Panc1 (cell line): ENCODE results near the gene PAPPA. TPM values are rescaled to one million over a fixed set of nuclear protein-coding genes. Genes with fewer than 3 reads are reported as not detected.

Experiments
- ATAC-seq: fragments of 200-7000 bp; cut with Tn5 transposase; 2 replicates; pipeline ENCODE4 v1.9.1; 2020; ENCODE audit warnings: mild to moderate bottlenecking, moderate library complexity
- BruUV-seq: library from RNA; stranded (reverse); fragments of 400-500 nt; replicated peaks from 2 replicates; lab custom pipeline; 2021; lab: Mats Ljungman, UMichigan
- CTCF ChIA-PET: fragments of 300-600 bp; sonication (Branson Sonifier 250); formaldehyde crosslinking; loops from one replicate; lab custom pipeline; 2022; ENCODE audit warnings: antibody characterized with exemption; lab: Charles Lee
- POLR2A ChIA-PET: fragments of 300-600 bp; sonication (Branson Sonifier 250); formaldehyde crosslinking; loops from one replicate; lab custom pipeline; 2022; ENCODE audit warnings: antibody characterized with exemption; lab: Charles Lee
- DNase-seq: peaks from one replicate; pipeline ENCODE4 v3.0.0-alpha.2; 2010; ENCODE audit warnings: low read depth, low spot score
- H3K27ac ChIP-seq: 2 replicates; pipeline ENCODE4 v1.5.1; 2011; ENCODE audit warnings: mild to moderate bottlenecking, low read length, inconsistent platforms
- H3K27me3 ChIP-seq: fragments of 200-500 bp; sonication (Bioruptor generic); 2 replicates; pipeline ENCODE4 v1.6.0; 2014; ENCODE audit warnings: low read length, inconsistent platforms; ENCODE audit not compliant: control insufficient read depth, insufficient read depth
- H3K36me3 ChIP-seq: fragments of 200-500 bp; sonication (Bioruptor generic); 2 replicates; pipeline ENCODE4 v1.5.1; 2014; ENCODE audit warnings: inconsistent platforms, mild to moderate bottlenecking, low read length, moderate library complexity; ENCODE audit not compliant: control insufficient read depth, insufficient read depth
- H3K4me1 ChIP-seq: 2 replicates; pipeline ENCODE4 v1.5.1; 2011; ENCODE audit warnings: inconsistent platforms, mild to moderate bottlenecking, low read length, moderate library complexity; ENCODE audit not compliant: control insufficient read depth, insufficient read depth
- H3K4me3 ChIP-seq, 2 experiments: 2 replicates each; pipeline ENCODE4 v1.5.1; 2011 to 2012; ENCODE audit warnings: low read depth in 2 of 2, low read length in 2 of 2, mild to moderate bottlenecking in 2 of 2, inconsistent platforms in 1 of 2, moderate library complexity in 1 of 2
- H3K9me3 ChIP-seq: fragments of 200-500 bp; sonication (Bioruptor generic); 2 replicates; pipeline ENCODE4 v1.5.1; 2014; ENCODE audit warnings: low read depth, mild to moderate bottlenecking, inconsistent platforms, low read length, moderate library complexity; ENCODE audit not compliant: control insufficient read depth, insufficient read depth
- POLR2AphosphoS5 ChIP-seq: IDR thresholded peaks from 2 replicates; pipeline ENCODE4 v1.6.1; 2012; ENCODE audit warnings: mild to moderate bottlenecking, low read depth, low read length, moderate library complexity
- SIN3A ChIP-seq: IDR thresholded peaks from 2 replicates; pipeline ENCODE4 v1.6.1; 2012; ENCODE audit warnings: low read depth, mild to moderate bottlenecking, low read length, moderate library complexity, borderline replicate concordance; ENCODE audit not compliant: insufficient read depth
- TCF7L2 ChIP-seq: IDR thresholded peaks from 2 replicates; pipeline ENCODE4 v1.6.1; 2011; ENCODE audit warnings: mild to moderate bottlenecking, low read depth, low read length, inconsistent platforms
- in situ Hi-C: cut with HindIII; loops from 2 replicates; pipeline ENCODE4 v1.10.0; 2016; ENCODE audit warnings: low sequenced_read_pairs, low pct_unique_long_range_greater_than_20kb
- intact Hi-C: fragments of 100-400 bp; cut with micrococcal nuclease; formaldehyde crosslinking; loops from one replicate; pipeline ENCODE4 v1.10.0; 2022; ENCODE audit not compliant: unreplicated experiment
- total RNA-seq: library from RNA; stranded (reverse); gene quantifications from one replicate; pipeline ENCODE4 v1.2.1, GENCODE V29; 2021; ENCODE audit not compliant: unreplicated experiment
- TF ChIP-seq, protein P1 (sequence below), 2 experiments: IDR thresholded peaks; 2 replicates each; pipeline ENCODE4 v1.6.1; 2011 to 2012; ENCODE audit warnings: low read depth in 2 of 2, control low read depth in 1 of 2, low read length in 1 of 2, mild to moderate bottlenecking in 1 of 2, moderate library complexity in 1 of 2; ENCODE audit not compliant: insufficient read depth in 1 of 2
- TF ChIP-seq, protein P2 (sequence below): fragments of 450-650 bp; IDR thresholded peaks from 2 replicates; pipeline ENCODE4 v1.5.1; 2017; ENCODE audit warnings: mild to moderate bottlenecking

The PAPPA gene
- total RNA-seq, 1 experiment from 2014 or later, result 1.2 TPM

DNA sequence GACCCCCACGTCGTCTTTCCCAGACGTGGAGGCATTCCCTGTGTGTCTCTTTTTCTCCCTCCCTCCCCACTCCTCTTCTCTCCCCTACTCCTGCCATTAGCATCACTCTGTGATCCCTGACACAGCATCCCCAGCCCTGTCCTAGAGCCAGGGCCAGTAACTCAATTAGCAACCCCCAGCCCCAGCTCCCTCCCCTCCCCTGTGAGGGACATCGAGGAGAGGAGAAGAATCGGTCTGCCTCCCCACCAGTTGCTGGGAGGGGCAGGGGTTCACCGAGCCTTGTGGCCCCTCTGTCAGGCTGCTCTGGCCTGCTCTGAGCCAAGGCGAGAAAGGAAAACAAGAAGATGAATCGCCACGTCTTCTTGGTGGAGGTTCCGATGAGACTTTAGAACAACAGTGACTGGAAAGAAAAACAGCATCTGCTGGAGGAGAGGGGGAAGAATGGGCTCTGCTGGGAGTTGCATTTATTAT is 123.1 kb downstream of the PAPPA start:
- intact Hi-C loops, result no loop called here
- POLR2A ChIA-PET, result no interaction called here

DNA sequence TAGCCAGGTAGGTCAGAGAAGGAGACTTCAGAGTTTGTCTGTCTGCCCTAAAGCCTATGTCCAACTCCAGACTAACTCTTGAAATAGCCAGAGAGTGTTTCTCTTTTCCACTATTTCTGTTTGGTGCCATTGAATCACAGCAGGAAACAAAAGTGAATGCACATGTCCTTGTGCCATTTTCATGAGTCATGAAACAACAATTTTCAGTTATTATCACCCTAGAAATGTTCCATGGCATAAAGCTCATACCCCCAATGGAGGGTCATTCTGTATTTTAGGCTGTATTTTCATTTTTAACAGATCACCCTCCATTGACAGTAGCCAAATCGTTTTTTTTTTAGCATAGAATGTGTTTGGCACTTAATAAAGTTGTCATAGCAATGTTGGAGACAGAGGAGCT is 124.7 kb downstream of the PAPPA start:
- no TSS peak for BruUV-seq
- no peaks in the 10 kb centered on the region for H3K36me3 ChIP-seq
- no peaks in the 10 kb centered on the region for H3K9me3 ChIP-seq
- H3K27ac ChIP-seq, result no peak overlapping the region
- intact Hi-C loops (no loop called here), in situ Hi-C loops (no loop called here)
- CTCF ChIA-PET, result no interaction called here
- POLR2A ChIA-PET, result interaction anchor here (0.6 kb wide), 1 partner anchor 345 kb away, joined by 3 read pairs; no protein-coding TSS in a partner anchor
- no peaks in the 10 kb centered on the region for H3K4me1 ChIP-seq
- no peak for ATAC-seq
- TF ChIP-seq POLR2AphosphoS5 (no peak), SIN3A (no peak), TCF7L2 (no peak)
- TF ChIP-seq, protein P1, sequence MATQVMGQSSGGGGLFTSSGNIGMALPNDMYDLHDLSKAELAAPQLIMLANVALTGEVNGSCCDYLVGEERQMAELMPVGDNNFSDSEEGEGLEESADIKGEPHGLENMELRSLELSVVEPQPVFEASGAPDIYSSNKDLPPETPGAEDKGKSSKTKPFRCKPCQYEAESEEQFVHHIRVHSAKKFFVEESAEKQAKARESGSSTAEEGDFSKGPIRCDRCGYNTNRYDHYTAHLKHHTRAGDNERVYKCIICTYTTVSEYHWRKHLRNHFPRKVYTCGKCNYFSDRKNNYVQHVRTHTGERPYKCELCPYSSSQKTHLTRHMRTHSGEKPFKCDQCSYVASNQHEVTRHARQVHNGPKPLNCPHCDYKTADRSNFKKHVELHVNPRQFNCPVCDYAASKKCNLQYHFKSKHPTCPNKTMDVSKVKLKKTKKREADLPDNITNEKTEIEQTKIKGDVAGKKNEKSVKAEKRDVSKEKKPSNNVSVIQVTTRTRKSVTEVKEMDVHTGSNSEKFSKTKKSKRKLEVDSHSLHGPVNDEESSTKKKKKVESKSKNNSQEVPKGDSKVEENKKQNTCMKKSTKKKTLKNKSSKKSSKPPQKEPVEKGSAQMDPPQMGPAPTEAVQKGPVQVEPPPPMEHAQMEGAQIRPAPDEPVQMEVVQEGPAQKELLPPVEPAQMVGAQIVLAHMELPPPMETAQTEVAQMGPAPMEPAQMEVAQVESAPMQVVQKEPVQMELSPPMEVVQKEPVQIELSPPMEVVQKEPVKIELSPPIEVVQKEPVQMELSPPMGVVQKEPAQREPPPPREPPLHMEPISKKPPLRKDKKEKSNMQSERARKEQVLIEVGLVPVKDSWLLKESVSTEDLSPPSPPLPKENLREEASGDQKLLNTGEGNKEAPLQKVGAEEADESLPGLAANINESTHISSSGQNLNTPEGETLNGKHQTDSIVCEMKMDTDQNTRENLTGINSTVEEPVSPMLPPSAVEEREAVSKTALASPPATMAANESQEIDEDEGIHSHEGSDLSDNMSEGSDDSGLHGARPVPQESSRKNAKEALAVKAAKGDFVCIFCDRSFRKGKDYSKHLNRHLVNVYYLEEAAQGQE (IDR thresholded peaks at IDR 0.05; ENCODE audit: insufficient read depth in 1 of 2, low read depth in 2 of 2, low read length in 1 of 2), result no peak
- TF ChIP-seq, protein P2, sequence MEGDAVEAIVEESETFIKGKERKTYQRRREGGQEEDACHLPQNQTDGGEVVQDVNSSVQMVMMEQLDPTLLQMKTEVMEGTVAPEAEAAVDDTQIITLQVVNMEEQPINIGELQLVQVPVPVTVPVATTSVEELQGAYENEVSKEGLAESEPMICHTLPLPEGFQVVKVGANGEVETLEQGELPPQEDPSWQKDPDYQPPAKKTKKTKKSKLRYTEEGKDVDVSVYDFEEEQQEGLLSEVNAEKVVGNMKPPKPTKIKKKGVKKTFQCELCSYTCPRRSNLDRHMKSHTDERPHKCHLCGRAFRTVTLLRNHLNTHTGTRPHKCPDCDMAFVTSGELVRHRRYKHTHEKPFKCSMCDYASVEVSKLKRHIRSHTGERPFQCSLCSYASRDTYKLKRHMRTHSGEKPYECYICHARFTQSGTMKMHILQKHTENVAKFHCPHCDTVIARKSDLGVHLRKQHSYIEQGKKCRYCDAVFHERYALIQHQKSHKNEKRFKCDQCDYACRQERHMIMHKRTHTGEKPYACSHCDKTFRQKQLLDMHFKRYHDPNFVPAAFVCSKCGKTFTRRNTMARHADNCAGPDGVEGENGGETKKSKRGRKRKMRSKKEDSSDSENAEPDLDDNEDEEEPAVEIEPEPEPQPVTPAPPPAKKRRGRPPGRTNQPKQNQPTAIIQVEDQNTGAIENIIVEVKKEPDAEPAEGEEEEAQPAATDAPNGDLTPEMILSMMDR, result no peak
- no peak overlapping the region for H3K4me3 ChIP-seq
- no peak for DNase-seq
- H3K27me3 ChIP-seq, result no peaks in the 10 kb centered on the region

More for the DNA sequence above, 123.1 kb downstream of the PAPPA start:
- Histone ChIP-seq H3K9me3 (no peaks in the 10 kb centered on the region), H3K4me3 (no peak overlapping the region), H3K4me1 (no peaks in the 10 kb centered on the region), H3K27me3 (no peaks in the 10 kb centered on the region), H3K36me3 (no peaks in the 10 kb centered on the region), H3K27ac (no peak overlapping the region)
- no peak for DNase-seq
- CTCF ChIA-PET, result no interaction called here
- no peak for ATAC-seq
- in situ Hi-C loops, result no loop called here
- TF ChIP-seq SIN3A (no peak), POLR2AphosphoS5 (no peak), TCF7L2 (no peak)
- TF ChIP-seq, protein P1 (IDR thresholded peaks at IDR 0.05; ENCODE audit: insufficient read depth in 1 of 2, low read depth in 2 of 2, low read length in 1 of 2), result no peak
- TF ChIP-seq, protein P2, result no peak
- no TSS peak for BruUV-seq
